ENCODE data around the gene SH2D3A.
A peak's percentile ranks its signal among the peaks of the same experiment; 100 is the strongest.
"Not testable (repeated sequence)": the region's sequence is repeated elsewhere in the genome, so short reads cannot be mapped to it uniquely, and the experiment has no call there.

SH2D3A gene

DNA sequence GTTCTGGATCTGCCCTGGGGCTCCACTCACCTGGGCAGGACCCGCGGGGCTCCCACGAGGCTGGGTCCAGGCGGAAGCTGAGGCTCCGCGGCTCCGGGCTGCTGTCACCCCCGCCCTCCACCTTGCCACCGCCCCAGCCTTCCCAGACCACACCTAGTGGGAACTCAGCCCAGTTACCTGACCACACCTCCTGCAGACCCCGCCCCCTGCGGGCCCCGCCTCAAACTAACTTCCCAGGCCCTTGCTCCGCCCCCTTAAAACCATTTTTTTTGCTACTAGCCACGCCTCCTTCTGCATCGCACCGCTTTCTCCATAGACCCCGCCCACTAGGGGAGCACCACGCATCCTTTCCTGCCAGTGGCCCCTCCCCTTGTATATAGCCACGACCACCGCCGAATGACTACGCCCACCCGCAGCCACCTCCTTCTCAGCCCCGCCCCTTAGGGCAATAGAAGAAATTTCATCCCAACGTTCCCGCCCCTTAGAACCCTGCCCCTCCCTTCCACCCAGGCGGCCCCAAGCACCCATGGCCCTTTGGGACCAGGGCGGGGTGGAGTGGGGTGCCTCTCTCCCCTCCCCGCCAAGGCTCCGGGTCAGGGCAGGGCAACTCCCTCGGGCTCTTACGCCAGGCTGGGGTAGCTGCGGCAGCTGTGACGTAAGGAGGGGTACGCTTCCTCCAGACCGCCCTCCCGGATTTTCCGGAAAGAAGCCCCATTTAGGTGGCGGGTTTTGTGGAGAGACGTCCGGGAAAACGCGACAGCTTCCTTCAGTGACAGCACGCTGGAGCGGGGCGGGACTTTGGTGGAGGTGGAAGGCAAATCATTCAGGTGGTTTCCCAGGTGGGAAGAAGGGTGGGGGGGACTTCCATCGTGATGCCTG is at the start of gene SH2D3A:
TSS of gene SH2D3A (minus strand) at position 79 of the 879 bp plus-strand sequence. CDS start 3,687 bp downstream, outside the sequence.
- H3K4me3 Mint-ChIP-seq, result peak within 1 kb of the TSS; percentile 91
- H3K27ac Mint-ChIP-seq, result peak within 1 kb of the TSS; percentile 86
- no peaks in the 10 kb centered on the region for H3K9me3 Mint-ChIP-seq
- peaks cover 46% of the 10 kb centered on the region for H3K4me1 Mint-ChIP-seq
- H3K36me3 Mint-ChIP-seq, result no peaks in the 10 kb centered on the region
- no peaks in the 10 kb centered on the region for H3K27me3 Mint-ChIP-seq

DNA sequence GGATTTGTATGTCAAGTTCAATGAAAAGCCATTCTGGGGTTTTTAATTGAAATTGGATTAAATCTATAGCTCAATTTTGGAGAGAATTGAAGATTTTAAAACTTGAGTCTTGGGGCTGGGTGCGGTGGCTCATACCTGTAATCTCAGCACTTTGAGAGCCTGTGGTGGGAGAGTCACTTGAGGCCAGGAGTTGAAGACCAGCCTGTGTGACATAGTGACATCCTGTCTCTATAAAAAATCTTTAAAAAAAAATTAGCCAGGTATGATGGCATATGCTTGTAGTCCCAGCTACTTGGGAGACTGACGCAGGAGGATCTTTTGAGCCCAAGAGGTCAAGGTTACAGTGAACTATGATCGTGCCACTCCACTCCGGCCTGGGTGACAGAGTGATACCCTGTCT is 46.4 kb upstream of the SH2D3A start:
- H3K27me3 Mint-ChIP-seq, result no peaks in the 10 kb centered on the region
- H3K9me3 Mint-ChIP-seq, result peaks cover 5% of the 10 kb centered on the region
- H3K4me1 Mint-ChIP-seq, result peaks cover 78% of the 10 kb centered on the region
- peaks cover 19% of the 10 kb centered on the region for H3K36me3 Mint-ChIP-seq
- H3K27ac Mint-ChIP-seq, result peak overlapping the region; percentile 70
- H3K4me3 Mint-ChIP-seq, result peak overlapping the region; percentile 17

DNA sequence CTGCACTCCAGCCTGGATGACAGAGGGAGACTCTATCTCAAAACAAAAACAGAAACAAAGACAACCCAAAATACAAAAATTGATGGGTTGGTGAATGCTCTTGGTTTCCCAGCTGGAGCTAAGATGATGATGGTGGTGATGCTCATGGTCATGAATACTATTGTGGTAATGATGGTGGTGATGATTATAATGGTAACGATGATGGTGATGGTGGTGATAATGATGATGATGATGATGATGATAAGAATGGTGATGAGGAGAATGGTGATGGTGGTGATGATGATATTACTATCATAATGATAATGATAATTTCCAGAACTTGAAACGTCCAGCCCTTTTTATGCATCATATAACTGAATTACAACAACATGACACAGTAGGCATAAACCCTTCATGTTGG is 45.4 kb upstream of the SH2D3A start:
- H3K4me1 Mint-ChIP-seq, result peaks cover 78% of the 10 kb centered on the region
- peak overlapping the region; percentile 41 for H3K27ac Mint-ChIP-seq
- H3K36me3 Mint-ChIP-seq, result peaks cover 22% of the 10 kb centered on the region
- no peak overlapping the region for H3K4me3 Mint-ChIP-seq
- H3K27me3 Mint-ChIP-seq, result no peaks in the 10 kb centered on the region
- peaks cover 5% of the 10 kb centered on the region for H3K9me3 Mint-ChIP-seq

DNA sequence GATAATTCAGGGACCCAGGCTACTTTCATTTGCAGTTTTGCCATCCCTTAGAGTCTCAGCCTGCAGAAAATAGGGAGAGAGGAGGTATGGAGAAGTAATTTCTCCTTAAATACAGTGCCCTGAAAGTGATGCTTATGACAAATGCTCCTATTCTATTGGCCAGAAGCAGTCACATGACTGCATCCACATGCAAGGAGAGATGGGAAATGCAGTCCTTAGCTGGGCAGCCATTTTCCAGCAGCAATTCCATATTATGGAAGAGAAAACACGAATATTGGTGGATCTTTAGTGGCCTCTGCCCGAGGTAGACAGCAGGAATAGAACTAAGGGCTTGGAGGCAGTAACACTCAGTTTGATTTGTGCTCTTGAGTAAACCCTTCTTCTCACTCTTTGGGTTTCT is 44.7 kb upstream of the SH2D3A start:
- H3K9me3 Mint-ChIP-seq, result peaks cover 5% of the 10 kb centered on the region
- H3K36me3 Mint-ChIP-seq, result peaks cover 23% of the 10 kb centered on the region
- H3K4me1 Mint-ChIP-seq, result peaks cover 78% of the 10 kb centered on the region
- no peak overlapping the region for H3K4me3 Mint-ChIP-seq
- peak overlapping the region; percentile 60 for H3K27ac Mint-ChIP-seq
- H3K27me3 Mint-ChIP-seq, result no peaks in the 10 kb centered on the region

DNA sequence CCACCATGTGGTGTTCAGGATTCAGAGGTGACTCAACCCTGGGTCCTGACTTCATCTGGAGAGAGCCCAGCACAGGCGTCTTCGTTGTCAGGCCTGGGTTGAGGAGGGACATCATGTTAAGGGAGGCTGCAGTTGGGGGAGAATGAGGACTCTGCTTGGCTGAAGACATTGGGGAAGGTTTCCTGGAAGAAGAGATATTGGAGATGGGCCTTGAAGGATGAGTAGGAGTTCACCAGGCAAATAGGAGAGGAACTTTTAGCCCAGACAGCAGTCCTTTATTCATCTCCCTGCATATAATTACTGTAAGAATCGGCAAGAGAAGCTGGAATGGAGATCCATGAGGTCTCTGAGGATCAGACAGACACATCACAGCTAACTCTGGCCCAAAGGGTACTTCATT is 44.1 kb upstream of the SH2D3A start:
- H3K36me3 Mint-ChIP-seq, result peaks cover 23% of the 10 kb centered on the region
- peaks cover 80% of the 10 kb centered on the region for H3K4me1 Mint-ChIP-seq
- H3K27me3 Mint-ChIP-seq, result no peaks in the 10 kb centered on the region
- peak overlapping the region; percentile 30 for H3K4me3 Mint-ChIP-seq
- peak overlapping the region; percentile 55 for H3K27ac Mint-ChIP-seq
- H3K9me3 Mint-ChIP-seq, result peaks cover 5% of the 10 kb centered on the region

DNA sequence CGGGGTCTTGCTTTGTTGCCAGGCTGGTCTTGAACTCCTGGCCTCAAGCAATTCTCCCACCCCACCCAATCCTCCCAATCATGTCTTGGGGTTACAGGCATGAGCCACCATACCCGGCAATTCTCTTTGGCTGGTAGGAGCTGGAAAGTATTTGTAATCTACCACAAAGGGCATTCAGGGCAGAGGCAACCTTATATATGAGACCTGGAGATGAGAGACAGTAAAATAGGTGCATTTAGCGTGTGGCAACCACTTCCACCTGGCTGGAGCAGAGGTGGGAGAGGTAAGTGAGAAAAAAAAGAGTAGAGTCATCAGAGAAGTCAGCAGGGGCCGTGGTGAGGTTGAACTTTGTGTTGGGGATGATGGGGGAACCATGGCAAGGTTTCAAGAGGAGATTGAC is 42.0 kb upstream of the SH2D3A start:
- Mint-ChIP-seq H3K36me3 (peaks cover 22% of the 10 kb centered on the region), H3K27ac (peak overlapping the region; percentile 68), H3K4me3 (no peak overlapping the region), H3K27me3 (no peaks in the 10 kb centered on the region), H3K9me3 (peaks cover 5% of the 10 kb centered on the region), H3K4me1 (peaks cover 66% of the 10 kb centered on the region)

DNA sequence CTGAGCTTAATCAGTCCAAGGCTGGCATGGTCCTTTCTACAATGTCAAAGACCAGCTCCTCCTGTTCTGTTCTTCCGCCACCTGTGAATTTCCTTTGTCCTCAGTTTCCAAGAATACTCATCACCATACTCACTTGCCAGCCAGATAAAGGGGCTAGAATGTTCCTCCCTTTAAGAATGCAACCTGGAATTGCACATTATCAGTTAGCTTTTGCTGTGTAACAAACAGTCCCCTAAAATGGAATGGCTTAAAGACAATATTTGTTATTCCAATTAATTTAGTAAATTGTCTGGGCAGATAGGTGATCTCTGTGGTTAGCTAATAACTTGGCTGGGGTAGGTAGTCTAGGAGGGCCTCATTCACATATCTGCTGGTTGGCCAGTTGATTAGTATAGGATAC is 41.3 kb upstream of the SH2D3A start:
- Mint-ChIP-seq H3K27ac (peak overlapping the region; percentile 51), H3K9me3 (peaks cover 5% of the 10 kb centered on the region), H3K36me3 (peaks cover 22% of the 10 kb centered on the region), H3K4me3 (no peak overlapping the region), H3K27me3 (no peaks in the 10 kb centered on the region), H3K4me1 (peaks cover 64% of the 10 kb centered on the region)

DNA sequence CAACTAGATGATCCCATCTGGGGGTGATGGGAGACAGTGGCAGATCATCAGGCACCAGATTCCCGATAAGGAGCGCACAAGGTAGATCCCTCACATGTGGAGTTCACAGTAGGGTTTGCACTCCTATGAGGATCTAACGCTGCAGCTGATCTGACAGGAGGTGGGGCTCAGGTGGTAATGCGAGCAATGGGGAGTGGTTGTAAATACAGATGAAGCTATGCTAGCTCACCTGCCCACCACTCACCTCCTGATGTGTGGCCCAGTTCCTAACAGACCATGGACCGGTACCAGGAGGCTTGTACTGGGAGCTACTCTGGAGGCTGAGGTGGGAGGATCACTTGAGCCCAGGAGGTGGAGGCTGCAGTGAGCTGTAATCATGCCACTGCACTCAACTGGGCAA is 40.1 kb upstream of the SH2D3A start:
- H3K27me3 Mint-ChIP-seq, result no peaks in the 10 kb centered on the region
- peaks cover 5% of the 10 kb centered on the region for H3K9me3 Mint-ChIP-seq
- peak overlapping the region; percentile 18 for H3K27ac Mint-ChIP-seq
- peaks cover 60% of the 10 kb centered on the region for H3K4me1 Mint-ChIP-seq
- peaks cover 20% of the 10 kb centered on the region for H3K36me3 Mint-ChIP-seq
- H3K4me3 Mint-ChIP-seq, result no peak overlapping the region

DNA sequence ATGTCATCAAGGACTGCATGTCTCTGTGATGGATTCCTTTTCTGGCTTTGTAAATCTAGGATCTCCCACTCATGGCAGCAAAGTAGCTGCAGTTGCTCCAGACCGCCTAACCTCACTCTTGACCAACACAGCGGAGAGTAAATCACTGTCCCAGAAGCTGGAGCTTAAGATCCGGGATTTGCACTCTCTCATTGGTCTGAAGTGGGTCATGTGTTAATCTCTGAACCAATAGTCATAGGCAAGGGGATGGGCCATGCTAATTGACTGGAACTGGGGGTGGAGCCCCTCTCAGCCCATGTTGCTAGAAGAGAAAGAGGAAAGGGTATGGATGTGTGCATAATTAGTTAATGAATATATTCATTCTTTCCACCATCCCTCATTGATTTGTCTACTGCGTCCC is 39.3 kb upstream of the SH2D3A start:
- H3K27me3 Mint-ChIP-seq, result no peaks in the 10 kb centered on the region
- H3K9me3 Mint-ChIP-seq, result no peaks in the 10 kb centered on the region
- H3K27ac Mint-ChIP-seq, result peak overlapping the region; percentile 81
- H3K36me3 Mint-ChIP-seq, result peaks cover 13% of the 10 kb centered on the region
- peaks cover 59% of the 10 kb centered on the region for H3K4me1 Mint-ChIP-seq
- H3K4me3 Mint-ChIP-seq, result no peak overlapping the region

DNA sequence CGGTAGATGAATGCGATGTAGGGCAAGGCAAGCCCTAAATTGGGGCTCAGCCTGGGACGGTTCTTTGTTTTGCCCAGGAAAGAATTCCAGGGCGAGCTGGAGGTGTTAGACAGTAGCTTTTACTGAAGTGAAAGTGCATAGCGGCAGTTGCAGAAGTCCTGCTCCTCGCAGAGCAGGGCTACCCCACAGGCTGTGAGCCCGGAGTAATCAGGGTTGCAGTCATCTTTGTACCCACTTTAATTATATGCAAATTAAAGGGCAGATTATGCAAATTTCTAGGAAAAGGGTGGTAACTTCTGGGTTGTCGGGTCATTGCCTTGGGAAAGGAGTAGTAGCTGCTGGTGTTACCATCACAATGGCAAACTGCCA is 35.8 kb upstream of the SH2D3A start:
- Mint-ChIP-seq H3K4me3 (peak overlapping the region; percentile 93), H3K9me3 (no peaks in the 10 kb centered on the region), H3K4me1 (peaks cover 61% of the 10 kb centered on the region), H3K27me3 (no peaks in the 10 kb centered on the region), H3K27ac (peak overlapping the region; percentile 96), H3K36me3 (peaks cover 4% of the 10 kb centered on the region)

DNA sequence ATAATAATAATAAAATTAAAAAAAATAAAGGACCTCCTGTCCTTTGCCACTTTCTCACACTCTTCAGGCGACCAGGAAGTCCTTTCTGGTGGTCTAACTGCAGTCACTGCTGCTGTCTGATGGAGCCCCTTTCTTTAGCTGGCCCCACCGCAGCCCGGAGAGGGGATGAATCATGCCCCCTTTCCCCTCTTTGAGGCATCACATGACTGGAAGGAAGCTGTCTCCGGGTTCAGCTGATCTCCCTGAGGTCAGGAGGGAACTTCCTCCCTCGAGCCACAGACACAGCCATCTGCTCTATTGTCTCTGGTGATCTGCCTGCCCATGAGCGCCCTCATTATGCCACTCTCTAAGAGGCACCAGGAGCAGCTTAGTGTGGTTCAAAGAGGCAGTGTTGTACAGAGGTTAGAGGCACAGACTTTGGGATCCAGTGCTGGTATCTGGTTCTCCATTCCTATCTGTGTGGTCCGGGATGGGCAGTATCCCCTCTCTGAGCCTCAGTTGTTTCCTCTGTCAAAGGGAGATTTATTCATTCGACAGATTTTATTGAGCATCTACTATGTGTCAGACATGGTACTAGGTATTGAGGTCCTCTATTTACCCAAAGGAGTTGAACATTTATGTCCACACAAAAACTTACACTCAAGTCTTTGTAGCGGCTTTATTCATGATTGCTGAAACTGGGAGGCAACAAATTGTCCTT is 35.3 kb upstream of the SH2D3A start:
- Mint-ChIP-seq H3K4me1 (peaks cover 65% of the 10 kb centered on the region), H3K27me3 (no peaks in the 10 kb centered on the region), H3K27ac (peak overlapping the region; percentile 96), H3K9me3 (no peaks in the 10 kb centered on the region), H3K36me3 (peaks cover 4% of the 10 kb centered on the region), H3K4me3 (peak overlapping the region; percentile 93)

DNA sequence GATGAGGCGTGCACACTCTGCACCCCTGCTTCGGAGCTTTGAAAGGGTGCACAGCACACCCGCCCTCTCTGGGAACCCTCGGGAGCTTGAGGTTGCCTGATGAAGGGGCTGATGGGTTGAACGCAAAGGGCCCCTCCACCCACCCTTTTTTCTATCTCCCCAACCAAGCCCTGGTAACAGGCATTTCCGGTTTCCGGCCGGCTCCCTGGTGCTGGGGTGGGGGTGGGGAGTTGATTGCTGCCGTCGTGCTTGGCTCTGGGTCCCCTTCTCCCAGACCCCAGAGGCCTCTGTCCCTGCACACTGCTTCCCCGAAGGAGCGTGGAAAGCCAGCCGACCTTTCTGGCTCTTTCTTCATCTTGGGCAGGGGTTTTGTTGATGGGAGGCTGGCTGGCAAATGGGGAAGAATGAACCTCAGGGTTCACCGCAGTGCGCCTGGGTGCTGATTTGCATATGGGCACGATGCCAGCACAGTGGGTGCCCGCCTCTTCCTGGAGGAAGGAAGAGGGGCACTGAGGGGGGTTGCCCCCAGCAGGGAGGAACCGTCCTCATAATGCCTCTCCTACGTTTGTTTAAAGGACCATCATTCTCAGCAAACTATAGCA is 34.4 kb upstream of the SH2D3A start:
- H3K27ac Mint-ChIP-seq, result peak overlapping the region; percentile 98
- H3K27me3 Mint-ChIP-seq, result no peaks in the 10 kb centered on the region
- no peaks in the 10 kb centered on the region for H3K9me3 Mint-ChIP-seq
- H3K4me3 Mint-ChIP-seq, result peak overlapping the region; percentile 93
- H3K4me1 Mint-ChIP-seq, result peaks cover 65% of the 10 kb centered on the region
- peaks cover 4% of the 10 kb centered on the region for H3K36me3 Mint-ChIP-seq

DNA sequence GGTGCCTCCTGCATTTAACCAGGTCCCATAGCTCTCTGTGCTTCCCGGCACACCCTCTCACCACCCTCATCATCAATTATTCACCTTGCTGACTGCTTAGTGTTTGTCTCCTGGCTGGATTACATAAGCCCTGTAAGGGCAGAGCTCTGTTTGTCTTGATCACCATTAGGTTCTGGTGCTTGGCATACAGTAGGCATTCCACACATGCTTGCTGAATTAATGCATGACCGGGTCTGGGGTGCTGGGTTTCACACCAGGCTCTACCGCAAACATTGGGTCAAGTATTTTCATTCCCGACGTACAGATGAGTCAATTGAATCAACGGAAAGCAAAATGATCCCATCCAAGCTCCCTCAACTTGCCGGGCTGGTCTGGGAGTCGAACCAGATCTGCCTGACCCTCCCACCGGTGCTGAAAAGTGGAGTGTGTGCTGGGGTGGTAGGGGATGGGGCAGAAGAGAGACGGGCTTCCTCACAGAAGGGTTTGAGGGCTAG is 33.8 kb upstream of the SH2D3A start:
- H3K9me3 Mint-ChIP-seq, result no peaks in the 10 kb centered on the region
- H3K4me3 Mint-ChIP-seq, result peak overlapping the region; percentile 93
- H3K36me3 Mint-ChIP-seq, result peaks cover 5% of the 10 kb centered on the region
- peak overlapping the region; percentile 92 for H3K27ac Mint-ChIP-seq
- H3K4me1 Mint-ChIP-seq, result peaks cover 67% of the 10 kb centered on the region
- no peaks in the 10 kb centered on the region for H3K27me3 Mint-ChIP-seq

DNA sequence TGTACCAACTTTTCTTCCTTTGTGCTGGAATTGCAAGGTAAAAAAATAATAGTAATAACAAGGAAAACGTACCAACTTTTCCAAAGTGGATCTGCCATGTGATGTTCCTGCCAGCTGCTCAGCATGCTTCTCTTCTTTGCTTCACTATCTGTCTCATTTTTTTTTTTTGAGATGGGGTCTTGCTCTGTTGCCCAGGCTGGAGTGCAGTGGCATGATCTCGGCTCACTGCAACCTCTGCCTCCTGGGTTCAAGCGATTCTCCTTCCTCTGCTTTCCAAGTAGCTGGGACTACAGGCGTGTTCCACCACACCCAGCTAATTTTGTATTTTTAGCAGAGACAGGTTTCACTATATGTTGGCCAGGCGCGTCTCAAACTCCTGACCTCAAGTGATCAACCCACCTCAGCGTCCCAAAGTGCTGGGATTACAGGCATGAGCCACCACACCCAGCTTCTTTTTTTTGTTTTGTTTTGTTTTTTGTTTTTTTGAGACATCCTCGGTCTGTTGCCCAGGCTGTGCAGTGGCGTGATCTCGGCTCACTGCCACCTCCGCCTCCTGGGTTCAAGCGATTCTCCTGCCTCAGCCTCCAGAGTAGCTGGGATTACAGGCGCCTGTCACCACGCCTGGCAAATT is 33.0 kb upstream of the SH2D3A start:
- not testable (repeated sequence) for H3K9me3 Mint-ChIP-seq, H3K36me3 Mint-ChIP-seq, H3K27me3 Mint-ChIP-seq
- peak overlapping the region; percentile 93 for H3K4me3 Mint-ChIP-seq
- peak overlapping the region; percentile 92 for H3K27ac Mint-ChIP-seq
- peaks cover 74% of the 10 kb centered on the region for H3K4me1 Mint-ChIP-seq

DNA sequence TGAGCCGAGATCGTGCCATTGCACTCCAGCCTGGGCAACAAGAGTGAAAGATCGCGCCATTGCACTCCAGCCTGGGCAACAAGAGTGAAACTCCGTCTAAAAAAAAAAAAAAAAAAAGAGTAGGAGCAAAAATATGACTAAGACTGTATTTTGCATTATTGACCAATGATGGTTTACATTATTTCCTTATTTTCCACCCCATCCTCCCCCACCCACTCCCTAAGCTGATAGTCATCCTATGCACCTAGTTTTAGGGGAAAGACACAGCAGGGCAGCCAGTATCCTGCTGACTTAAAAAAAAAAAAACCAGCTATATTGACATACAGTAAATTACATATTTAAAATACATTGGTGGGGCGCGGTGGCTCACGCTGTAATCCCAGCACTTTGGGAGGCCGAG is 30.4 kb upstream of the SH2D3A start:
- Mint-ChIP-seq H3K4me3 (no peak overlapping the region), H3K9me3 (no peaks in the 10 kb centered on the region), H3K4me1 (peaks cover 88% of the 10 kb centered on the region), H3K27me3 (no peaks in the 10 kb centered on the region), H3K27ac (peak overlapping the region; percentile 65), H3K36me3 (peaks cover 17% of the 10 kb centered on the region)

Measured in activated naive CD4-positive, alpha-beta T cell treated with anti-CD3 and anti-CD28 coated beads, Interleukin-2, amount 50 U/mL, for 24 hours (primary cell).